Vagina (tissue), 2 donors: ENCODE results near the gene CYB5B. TPM values are rescaled to one million over a fixed set of nuclear protein-coding genes. Genes with fewer than 3 reads are reported as not detected.

Source experiments
- DNase-seq, 2 donors: peaks; one replicate each; pipeline ENCODE4 v3.0.0-alpha.2; 2017; ENCODE audit errors: extremely low spot score in 2 of 2
- H3K27ac ChIP-seq: fragments of 200-600 bp; sonication (generic); one replicate; pipeline ENCODE4 v1.5.1; 2019
- H3K27me3 ChIP-seq: fragments of 200-600 bp; sonication (generic); one replicate; pipeline ENCODE4 v1.5.1; 2019
- H3K36me3 ChIP-seq, 2 donors: fragments of 200-600 bp; sonication (generic); one replicate each; pipeline ENCODE4 v1.5.1; 2017 to 2019
- H3K4me1 ChIP-seq: fragments of 200-600 bp; sonication (generic); one replicate; pipeline ENCODE4 v1.5.1; 2019
- H3K4me3 ChIP-seq, 2 donors: fragments of 200-600 bp; sonication (generic); 1 replicate in 1 of 2; 2 replicates in 1 of 2; pipeline ENCODE4 v1.5.1; 2016 to 2019
- H3K9me3 ChIP-seq: fragments of 200-600 bp; sonication (generic); one replicate; pipeline ENCODE4 v1.5.1; 2019
- POLR2A ChIP-seq, 2 donors: fragments of 450-650 bp; IDR thresholded peaks; one replicate each; pipeline ENCODE4 v1.6.1; 2017; ENCODE audit warnings: antibody characterized with exemption in 2 of 2, mild to moderate bottlenecking in 2 of 2, moderate library complexity in 2 of 2
- POLR2AphosphoS5 ChIP-seq, 2 donors: sonication (generic); formaldehyde crosslinking; IDR thresholded peaks; one replicate each; pipeline ENCODE4 v1.9.0; 2017; ENCODE audit warnings: antibody characterized with exemption in 2 of 2, mild to moderate bottlenecking in 2 of 2, low read depth in 1 of 2; ENCODE audit not compliant: insufficient read depth in 1 of 2
- intact Hi-C: fragments of 100-400 bp; cut with DNase I; formaldehyde crosslinking; loops from one replicate; pipeline ENCODE4 v1.15.1; 2023
- total RNA-seq: library from RNA; depleted of rRNA; stranded (reverse); fragments of >200 nt; gene quantifications from one replicate; pipeline ENCODE4 v1.2.3, GENCODE V29; 2016
- TF ChIP-seq, protein P1 (sequence below), 3 experiments: fragments of 450-650 bp in 2 of 3; fragments of 200-600 bp in 1 of 3; sonication (generic) in 1 of 3; IDR thresholded peaks; one replicate each; pipeline ENCODE4 v1.5.1; 2017 to 2019; ENCODE audit warnings: antibody characterized with exemption in 3 of 3, mild to moderate bottlenecking in 2 of 3, moderate library complexity in 2 of 3

CYB5B gene
- total RNA-seq, 1 donor from 2014 or later: 37.6 TPM

DNA sequence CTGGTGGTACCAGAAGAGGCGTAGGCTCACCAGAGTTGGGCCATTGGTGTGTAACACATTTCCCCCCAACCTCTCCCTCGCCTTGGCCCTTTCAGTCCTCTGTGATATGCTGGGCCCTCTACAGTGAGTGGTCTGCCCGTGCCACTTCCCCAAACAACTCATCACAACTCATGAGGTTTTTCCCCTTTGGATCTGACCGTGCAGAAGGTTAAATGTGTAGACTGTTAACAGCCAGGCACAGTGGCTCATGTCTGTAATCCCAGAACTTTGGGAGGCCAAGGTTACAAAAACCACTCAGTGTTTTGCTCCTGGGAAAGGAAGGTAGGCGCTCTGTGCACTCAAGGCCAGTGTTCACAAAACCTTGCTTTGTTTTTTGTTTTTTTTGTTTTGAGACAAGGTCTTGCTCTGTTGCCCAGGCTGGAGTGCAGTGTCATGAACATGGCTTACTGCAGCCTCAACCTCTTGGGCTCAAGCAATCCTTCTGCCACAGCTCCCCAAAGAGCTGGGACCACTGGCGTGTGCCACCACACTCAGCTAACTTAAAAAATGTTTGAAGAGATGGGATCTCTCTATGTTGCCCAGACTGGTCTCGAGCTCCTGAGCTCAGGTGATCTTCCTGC is 11.3 kb upstream of the CYB5B start:
- no peak for DNase-seq
- intact Hi-C loops: no loop called here
- no peaks in the 10 kb centered on the region for H3K9me3 ChIP-seq
- TF ChIP-seq POLR2AphosphoS5 (IDR thresholded peaks at IDR 0.05; ENCODE audit: insufficient read depth in 1 of 2, low read depth in 1 of 2) (no peak), POLR2A (IDR thresholded peaks at IDR 0.05) (no peak)
- TF ChIP-seq, protein P1, sequence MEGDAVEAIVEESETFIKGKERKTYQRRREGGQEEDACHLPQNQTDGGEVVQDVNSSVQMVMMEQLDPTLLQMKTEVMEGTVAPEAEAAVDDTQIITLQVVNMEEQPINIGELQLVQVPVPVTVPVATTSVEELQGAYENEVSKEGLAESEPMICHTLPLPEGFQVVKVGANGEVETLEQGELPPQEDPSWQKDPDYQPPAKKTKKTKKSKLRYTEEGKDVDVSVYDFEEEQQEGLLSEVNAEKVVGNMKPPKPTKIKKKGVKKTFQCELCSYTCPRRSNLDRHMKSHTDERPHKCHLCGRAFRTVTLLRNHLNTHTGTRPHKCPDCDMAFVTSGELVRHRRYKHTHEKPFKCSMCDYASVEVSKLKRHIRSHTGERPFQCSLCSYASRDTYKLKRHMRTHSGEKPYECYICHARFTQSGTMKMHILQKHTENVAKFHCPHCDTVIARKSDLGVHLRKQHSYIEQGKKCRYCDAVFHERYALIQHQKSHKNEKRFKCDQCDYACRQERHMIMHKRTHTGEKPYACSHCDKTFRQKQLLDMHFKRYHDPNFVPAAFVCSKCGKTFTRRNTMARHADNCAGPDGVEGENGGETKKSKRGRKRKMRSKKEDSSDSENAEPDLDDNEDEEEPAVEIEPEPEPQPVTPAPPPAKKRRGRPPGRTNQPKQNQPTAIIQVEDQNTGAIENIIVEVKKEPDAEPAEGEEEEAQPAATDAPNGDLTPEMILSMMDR (IDR thresholded peaks at IDR 0.05): no peak
- H3K36me3 ChIP-seq: no peaks in the 10 kb centered on the region
- H3K27ac ChIP-seq: no peak overlapping the region
- H3K4me1 ChIP-seq: peaks cover 24% of the 10 kb centered on the region
- H3K27me3 ChIP-seq: no peaks in the 10 kb centered on the region
- no peak overlapping the region for H3K4me3 ChIP-seq

DNA sequence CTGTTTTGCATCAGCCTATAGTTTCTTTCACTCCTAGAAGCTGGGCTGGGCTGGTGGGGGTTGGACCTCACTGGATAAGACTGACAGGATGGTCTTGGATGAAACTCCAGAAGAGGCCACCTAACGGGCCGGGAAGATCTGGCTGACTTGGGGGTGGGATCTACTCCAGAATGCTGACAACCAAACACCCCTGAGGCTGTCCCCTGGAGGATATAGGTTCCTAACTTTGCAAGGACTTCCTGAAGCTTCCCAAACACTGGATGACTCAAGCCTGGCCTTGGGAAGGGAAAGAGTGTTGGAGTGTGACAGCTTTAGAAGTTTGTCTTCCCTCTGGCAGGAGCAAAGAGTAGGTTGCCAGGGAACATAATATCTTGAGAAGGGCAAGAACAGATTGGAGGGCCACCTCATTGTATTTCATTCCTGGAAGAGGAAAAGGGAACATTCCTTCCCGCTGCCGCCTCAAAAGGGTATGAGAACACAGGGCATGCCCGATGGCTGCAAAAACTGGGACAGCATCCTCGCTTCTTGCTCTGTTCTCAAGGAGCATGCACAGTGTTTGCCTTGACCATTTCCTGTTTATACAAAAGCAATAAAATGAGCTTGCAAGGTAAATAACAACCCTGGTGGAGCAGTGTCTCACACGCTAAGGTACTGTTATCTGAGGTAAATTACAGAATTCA is 6.8 kb upstream of the CYB5B start:
- Histone ChIP-seq H3K4me3 (no peak overlapping the region), H3K4me1 (peaks cover 12% of the 10 kb centered on the region), H3K36me3 (no peaks in the 10 kb centered on the region), H3K27me3 (no peaks in the 10 kb centered on the region), H3K9me3 (no peaks in the 10 kb centered on the region), H3K27ac (peak overlapping the region; percentile 14)
- intact Hi-C loops: no loop called here
- DNase-seq: no peak
- TF ChIP-seq POLR2AphosphoS5 (IDR thresholded peaks at IDR 0.05; ENCODE audit: insufficient read depth in 1 of 2, low read depth in 1 of 2): no peak
- TF ChIP-seq POLR2A (IDR thresholded peaks at IDR 0.05): no peak
- TF ChIP-seq, protein P1 (IDR thresholded peaks at IDR 0.05): no peak

DNA sequence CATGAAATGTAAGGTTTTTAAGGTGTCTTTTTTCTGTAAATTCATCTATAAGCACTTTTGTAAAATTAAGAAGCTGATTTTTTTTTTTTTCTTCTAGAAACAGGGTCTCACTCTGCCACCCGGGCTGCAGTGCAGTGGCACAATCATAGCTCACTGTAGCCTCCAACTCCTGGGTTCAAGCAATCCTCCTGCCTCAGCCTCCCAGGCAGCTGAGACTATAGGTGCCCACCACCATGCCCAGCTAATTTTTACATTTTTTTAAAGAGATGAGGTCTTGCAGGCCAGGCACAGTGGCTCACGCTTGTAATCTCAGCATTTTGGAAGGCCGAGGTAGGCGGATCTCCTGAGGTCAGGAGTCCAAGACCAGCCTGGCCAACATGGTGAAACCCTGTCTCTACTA is 4.5 kb upstream of the CYB5B start:
- H3K36me3 ChIP-seq: no peaks in the 10 kb centered on the region
- H3K9me3 ChIP-seq: no peaks in the 10 kb centered on the region
- H3K27me3 ChIP-seq: no peaks in the 10 kb centered on the region
- intact Hi-C loops: no loop called here
- H3K4me1 ChIP-seq: peaks cover 25% of the 10 kb centered on the region
- no peak overlapping the region for H3K27ac ChIP-seq
- no peak for TF ChIP-seq POLR2AphosphoS5 (IDR thresholded peaks at IDR 0.05; ENCODE audit: insufficient read depth in 1 of 2, low read depth in 1 of 2)
- TF ChIP-seq, protein P1 (IDR thresholded peaks at IDR 0.05): no peak
- H3K4me3 ChIP-seq: no peak overlapping the region
- no peak for DNase-seq

DNA sequence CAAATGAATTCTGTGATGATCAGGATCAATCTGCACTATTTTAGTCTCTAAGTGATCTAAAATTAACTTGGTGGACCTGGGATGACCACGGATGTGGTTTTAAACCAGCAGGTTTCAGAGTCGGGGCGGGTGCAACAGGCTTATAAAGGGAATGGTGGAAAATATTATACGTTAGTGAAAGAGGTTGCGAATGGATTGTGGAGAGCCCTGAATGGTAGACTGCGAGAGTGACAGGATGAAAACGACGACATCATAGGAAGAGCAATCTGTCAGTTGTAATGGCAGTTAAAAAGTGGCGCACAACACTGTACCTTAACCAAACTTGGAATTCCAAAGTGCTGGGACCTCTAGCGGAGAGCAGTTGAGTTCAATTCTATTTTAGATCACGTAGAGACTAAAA is 1.2 kb upstream of the CYB5B start:
- intact Hi-C loops: no loop called here
- Histone ChIP-seq H3K9me3 (no peaks in the 10 kb centered on the region), H3K4me1 (peaks cover 30% of the 10 kb centered on the region), H3K27ac (no peak overlapping the region), H3K36me3 (peaks cover 0 to 10% of the 10 kb centered on the region in 2 donors), H3K4me3 (no peak overlapping the region), H3K27me3 (no peaks in the 10 kb centered on the region)
- DNase-seq: no peak
- no peak for TF ChIP-seq POLR2AphosphoS5 (IDR thresholded peaks at IDR 0.05; ENCODE audit: insufficient read depth in 1 of 2, low read depth in 1 of 2)
- no peak for TF ChIP-seq POLR2A (IDR thresholded peaks at IDR 0.05)
- TF ChIP-seq, protein P1 (IDR thresholded peaks at IDR 0.05): no peak
